ENCODE data around the gene TWNK.

Gene TWNK

DNA sequence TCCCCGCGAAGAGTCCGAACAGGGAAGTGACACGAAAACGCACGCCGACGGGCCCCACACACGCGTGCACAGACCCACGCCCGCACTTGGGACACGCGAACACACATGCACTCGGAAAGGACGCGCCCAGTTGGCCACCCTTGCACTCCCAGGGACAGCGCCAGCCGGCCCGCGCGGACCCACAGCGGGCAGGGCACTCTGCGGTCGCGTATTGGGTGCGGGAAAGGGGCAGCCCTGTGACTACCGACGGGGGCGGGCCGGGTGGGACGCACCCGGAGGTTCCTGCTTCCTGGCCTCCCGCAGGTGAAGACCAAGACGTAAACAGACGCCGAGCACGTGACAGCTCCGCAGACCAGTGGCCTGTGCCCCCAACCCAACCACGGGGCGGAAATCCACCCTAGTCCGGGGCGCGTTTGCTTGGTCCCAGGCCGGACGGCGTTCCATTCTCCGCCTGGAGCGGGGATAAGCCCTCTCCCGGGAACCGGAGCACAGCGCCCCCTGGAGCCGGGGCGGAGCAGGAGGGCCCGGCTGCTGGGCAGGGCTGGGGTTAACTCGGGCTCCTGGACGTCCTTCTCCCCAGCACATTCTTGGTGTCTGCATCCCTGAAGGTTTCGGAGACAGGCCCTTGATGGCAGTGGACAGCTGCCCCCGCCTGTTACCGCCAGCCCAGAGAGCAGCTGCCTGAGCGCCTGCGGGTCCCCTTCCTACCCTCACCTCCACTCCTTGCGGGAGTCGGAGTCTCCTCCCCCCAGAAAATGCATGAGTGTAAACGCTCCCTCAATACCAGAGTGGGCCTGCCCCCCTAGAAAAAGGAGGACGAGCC is 10.2 kb downstream of the TWNK start:
- peak; percentile 57 to 77 (median 58) for DNase-seq

GRCh38 chr10:100998183-100998990 is 11.0 kb downstream of the TWNK start:
- peak in 4 of 5 experiments; percentile 33 to 71 (median 50) for DNase-seq

DNA sequence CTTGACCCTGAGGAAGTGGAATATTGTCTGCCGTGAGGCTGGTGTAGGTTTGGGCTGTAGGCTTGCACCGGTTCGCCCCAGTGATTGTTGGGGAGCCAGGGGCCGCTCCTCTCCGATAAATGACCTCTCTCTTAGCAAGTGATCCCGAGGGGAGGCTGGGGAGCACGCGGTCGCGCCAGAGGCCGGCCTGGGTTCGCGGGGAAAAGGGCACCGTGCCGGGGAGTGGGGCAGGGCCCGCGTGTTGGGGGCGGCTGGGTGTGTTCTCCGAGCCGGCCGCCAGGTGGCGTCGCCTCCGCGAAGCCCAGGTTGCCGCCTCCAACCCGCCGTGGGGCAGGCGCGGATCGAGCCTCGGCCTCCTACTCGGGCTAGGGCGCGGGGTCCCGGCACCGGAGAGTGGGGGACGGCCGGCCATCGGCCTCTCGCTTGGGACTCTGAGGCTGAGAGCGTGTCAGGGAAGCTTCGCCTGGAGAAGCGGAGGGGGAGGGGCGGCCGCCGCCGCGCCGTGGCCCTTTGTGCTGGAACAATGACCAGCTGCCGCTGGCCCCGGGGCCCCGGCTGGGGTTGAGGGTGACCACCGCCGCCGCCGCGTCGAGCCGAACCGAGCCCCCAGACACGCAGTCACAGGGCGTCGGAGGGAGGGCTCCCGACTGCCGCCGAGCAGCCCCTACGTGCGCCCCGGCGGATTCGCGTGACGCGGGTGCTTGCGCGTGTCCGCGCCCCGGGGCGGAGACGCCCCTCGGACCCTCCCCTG is 11.8 kb downstream of the TWNK start:
- peak; percentile 59 to 78 (median 67) for DNase-seq

DNA sequence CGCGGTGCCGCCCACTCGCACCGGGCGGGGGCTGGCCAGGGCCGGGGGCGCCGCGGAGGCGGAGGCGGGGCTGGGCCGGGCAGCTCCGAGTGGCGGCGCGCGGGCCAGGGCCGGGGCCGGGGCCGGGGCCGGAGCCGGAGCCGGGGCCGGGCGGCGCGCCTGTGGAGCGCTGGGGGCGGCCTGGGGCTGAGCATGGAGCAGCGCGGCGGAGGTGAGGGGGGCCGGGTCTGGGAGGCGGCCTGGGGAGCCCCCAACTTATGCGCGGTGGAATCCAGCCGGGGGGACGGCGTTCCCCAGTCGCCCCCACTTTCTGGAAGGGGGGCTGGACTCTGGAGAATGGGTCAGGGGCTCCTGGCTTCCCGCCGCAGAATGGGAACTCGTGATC is 12.4 kb downstream of the TWNK start, which contains the start of gene LZTS2:
Gene LZTS2 (plus strand): TSS at position 67 of the 385 bp plus-strand sequence. CDS start 2,731 bp downstream, outside the sequence.
- DNase-seq: no peak

DNA sequence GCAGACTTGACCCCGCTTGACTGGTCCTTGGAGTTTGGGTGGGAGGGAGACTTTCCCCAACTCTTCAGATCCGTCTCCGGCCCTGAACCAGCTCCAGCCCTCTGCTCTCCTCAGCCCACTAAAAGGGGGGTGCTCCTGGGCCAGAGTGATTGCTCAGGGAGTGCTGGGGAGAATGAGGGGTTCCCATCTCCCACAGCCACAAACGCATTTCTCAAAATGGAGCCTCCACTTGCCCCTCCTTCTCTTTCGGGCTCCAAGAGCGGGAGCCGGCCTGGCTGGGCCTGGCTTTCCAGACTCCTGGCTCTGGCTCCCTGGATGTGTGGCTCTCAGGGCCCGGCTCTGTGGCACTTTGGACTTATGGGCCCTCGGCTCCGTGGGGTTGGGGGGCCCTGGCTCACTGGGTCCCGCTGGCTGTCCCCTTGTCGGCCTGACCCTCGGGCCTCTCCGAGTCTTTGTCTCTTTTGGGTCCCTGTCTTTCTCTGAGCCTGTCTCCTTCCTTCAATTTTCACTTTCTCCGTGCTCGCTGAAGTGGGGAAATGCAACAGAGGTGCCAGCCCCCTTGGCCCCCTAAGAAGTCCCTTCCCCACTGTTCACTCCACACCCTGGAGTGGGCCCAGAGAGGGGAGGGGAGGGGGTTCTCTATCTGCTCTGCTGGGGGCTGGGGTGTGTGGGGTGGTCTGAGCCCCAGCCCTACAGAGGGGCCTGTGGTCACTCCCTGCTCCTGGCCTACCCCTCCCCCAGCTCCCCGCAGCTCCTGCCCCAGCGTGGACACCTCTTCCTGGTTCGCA is 13.0 kb downstream of the TWNK start:
- DNase-seq: no peak

GRCh38 chr10:101000915-101001658 is 13.7 kb downstream of the TWNK start:
- DNase-seq: no peak

DNA sequence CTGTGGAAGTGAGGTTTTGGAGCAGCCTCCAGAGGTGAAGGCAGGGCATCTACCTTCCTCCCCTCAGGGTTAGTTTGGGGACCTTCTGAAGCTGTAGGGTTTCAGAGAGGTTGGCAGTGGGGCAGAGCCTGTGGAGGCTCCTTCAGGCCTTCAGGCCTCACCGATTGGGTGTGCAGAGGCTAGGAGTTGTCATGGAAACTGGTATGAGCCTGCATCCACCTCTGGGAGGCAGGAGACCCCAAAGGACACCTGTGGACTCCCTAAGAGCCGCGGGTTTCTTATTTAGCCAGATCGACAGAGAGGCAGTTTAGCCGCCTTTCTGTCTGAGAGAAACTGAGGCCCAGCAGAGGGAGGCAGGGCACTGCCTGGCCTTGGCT is 14.3 kb downstream of the TWNK start:
- DNase-seq: no peak

GRCh38 chr10:101002456-101002855 is 15.1 kb downstream of the TWNK start:
- no peak for DNase-seq

DNA sequence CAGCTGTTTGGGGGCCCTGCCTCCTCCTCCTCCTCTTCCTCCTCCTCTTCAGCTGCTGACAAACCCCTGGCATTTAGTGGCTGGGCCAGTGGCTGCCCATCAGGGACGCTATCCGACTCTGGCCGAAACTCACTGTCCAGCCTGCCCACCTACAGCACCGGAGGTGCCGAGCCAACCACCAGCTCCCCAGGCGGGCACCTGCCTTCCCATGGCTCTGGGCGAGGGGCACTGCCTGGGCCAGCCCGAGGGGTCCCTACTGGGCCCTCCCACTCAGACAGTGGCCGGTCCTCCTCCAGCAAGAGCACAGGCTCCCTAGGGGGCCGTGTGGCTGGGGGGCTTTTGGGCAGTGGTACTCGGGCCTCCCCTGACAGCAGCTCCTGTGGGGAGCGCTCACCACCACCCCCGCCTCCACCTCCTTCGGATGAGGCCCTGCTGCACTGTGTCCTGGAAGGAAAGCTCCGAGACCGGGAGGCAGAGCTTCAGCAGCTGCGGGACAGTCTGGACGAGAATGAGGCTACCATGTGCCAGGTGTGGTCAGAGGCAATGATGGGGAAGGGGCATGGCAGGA is 16.4 kb downstream of the TWNK start:
- no peak for DNase-seq

DNA sequence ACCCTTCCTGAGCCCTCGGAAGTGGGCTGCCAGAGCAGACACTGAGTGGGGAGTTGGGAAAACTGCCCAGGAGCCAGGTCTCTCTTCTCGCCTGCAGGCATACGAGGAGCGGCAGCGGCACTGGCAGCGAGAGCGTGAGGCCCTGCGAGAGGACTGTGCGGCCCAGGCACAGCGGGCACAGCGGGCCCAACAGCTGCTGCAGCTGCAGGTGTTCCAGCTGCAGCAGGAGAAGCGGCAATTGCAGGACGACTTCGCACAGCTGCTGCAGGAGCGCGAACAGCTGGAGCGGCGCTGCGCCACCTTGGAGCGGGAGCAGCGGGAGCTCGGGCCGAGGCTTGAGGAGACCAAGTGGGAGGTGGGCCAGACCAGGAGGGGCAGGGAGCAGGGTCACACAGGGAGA is 18.0 kb downstream of the TWNK start:
- DNase-seq: no peak

GRCh38 chr10:101005869-101006567 is 18.7 kb downstream of the TWNK start:
- DNase-seq: no peak

DNA sequence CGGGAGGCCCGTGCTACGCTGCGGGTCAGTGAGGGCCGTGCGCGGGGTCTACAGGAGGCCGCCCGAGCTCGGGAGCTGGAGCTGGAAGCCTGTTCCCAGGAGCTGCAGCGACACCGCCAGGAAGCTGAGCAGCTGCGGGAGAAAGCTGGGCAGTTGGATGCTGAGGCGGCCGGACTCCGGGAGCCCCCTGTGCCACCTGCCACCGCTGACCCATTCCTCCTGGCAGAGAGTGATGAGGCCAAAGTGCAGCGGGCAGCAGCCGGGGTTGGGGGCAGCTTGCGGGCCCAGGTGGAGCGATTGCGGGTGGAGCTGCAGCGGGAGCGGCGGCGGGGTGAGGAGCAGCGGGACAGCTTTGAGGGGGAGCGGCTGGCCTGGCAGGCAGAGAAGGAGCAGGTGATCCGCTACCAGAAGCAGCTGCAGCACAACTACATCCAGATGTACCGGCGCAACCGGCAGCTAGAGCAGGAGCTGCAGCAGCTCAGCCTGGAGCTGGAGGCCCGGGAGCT is 19.3 kb downstream of the TWNK start:
- DNase-seq: no peak

- DNase-seq: no peak
These were observed 19.9 kb downstream of the TWNK start for GRCh38 chr10:101007099-101007711.

GRCh38 chr10:101007915-101008822 is 20.8 kb downstream of the TWNK start:
- DNase-seq: no peak

GRCh38 chr10:101008823-101009423 is 21.6 kb downstream of the TWNK start:
- no peak for DNase-seq

- DNase-seq: no peak
These were observed 23.0 kb downstream of the TWNK start for GRCh38 chr10:101010329-101010728.

GRCh38 chr10:101011517-101012423 is 24.4 kb downstream of the TWNK start:
- DNase-seq: no peak
